DOHH2 (cell line): ENCODE measurements around the gene CNTLN.

Source experiments
- H3F3A ChIP-seq: fragments of 200-600 bp; sonication (generic), shearing (Covaris generic); 2 replicates; pipeline ENCODE4 v1.6.0; 2016; ENCODE audit warnings: antibody characterized with exemption, mild to moderate bottlenecking; ENCODE audit not compliant: control insufficient read depth, insufficient read depth
- H3K27ac ChIP-seq: fragments of 200-600 bp; sonication (generic); 2 replicates; pipeline ENCODE4 v1.5.1; 2014; ENCODE audit warnings: low read depth, mild to moderate bottlenecking, low read length, moderate library complexity
- H3K27me3 ChIP-seq: fragments of 200-600 bp; sonication (generic); 2 replicates; pipeline ENCODE4 v1.6.1; 2014; ENCODE audit warnings: mild to moderate bottlenecking, low read length, mixed read lengths; ENCODE audit not compliant: control insufficient read depth
- H3K36me3 ChIP-seq: fragments of 200-600 bp; sonication (generic); 2 replicates; pipeline ENCODE4 v1.6.1; 2014; ENCODE audit warnings: mild to moderate bottlenecking, low read length, moderate library complexity, mixed read lengths; ENCODE audit not compliant: control insufficient read depth
- H3K4me1 ChIP-seq: fragments of 200-600 bp; sonication (generic); 2 replicates; pipeline ENCODE4 v1.6.1; 2014; ENCODE audit warnings: mild to moderate bottlenecking, low read length, mixed read lengths; ENCODE audit not compliant: control insufficient read depth
- H3K4me2 ChIP-seq: fragments of 200-600 bp; sonication (generic); 2 replicates; pipeline ENCODE4 v1.6.0; 2014; ENCODE audit warnings: mild to moderate bottlenecking, low read length, moderate library complexity
- H3K4me3 ChIP-seq: fragments of 200-600 bp; sonication (generic); 2 replicates; pipeline ENCODE4 v1.5.1; 2014; ENCODE audit warnings: mild to moderate bottlenecking, low read length, mixed read lengths
- H3K79me2 ChIP-seq: fragments of 200-600 bp; sonication (generic); 2 replicates; pipeline ENCODE4 v1.6.1; 2014; ENCODE audit warnings: mild to moderate bottlenecking, low read length, mixed read lengths; ENCODE audit not compliant: control insufficient read depth
- H3K9me2 ChIP-seq: fragments of 200-600 bp; sonication (generic); replicated peaks from 2 replicates; pipeline ENCODE4 v1.6.1; 2014; ENCODE audit warnings: mild to moderate bottlenecking, low read length, mixed read lengths; ENCODE audit not compliant: control insufficient read depth
- H3K9me3 ChIP-seq: fragments of 200-600 bp; sonication (generic); 2 replicates; pipeline ENCODE4 v1.6.1; 2014; ENCODE audit warnings: antibody characterized with exemption, low read length, mixed read lengths; ENCODE audit not compliant: control insufficient read depth, insufficient read depth
- H4K20me1 ChIP-seq: fragments of 200-600 bp; sonication (generic); 2 replicates; pipeline ENCODE4 v1.6.0; 2014; ENCODE audit warnings: low read depth, mild to moderate bottlenecking, antibody characterized with exemption, low read length, moderate library complexity; ENCODE audit not compliant: control insufficient read depth, insufficient read depth
- CTCF ChIP-seq: fragments of 200-600 bp; sonication (generic); IDR thresholded peaks from one replicate; pipeline ENCODE4 v1.5.1; 2014; ENCODE audit warnings: antibody characterized with exemption, mild to moderate bottlenecking, low read depth, low read length; ENCODE audit not compliant: poor library complexity, severe bottlenecking
- EZH2phosphoT487 ChIP-seq: fragments of 200-600 bp; sonication (generic); IDR thresholded peaks from 2 replicates; pipeline ENCODE4 v1.6.1; 2017; ENCODE audit warnings: borderline replicate concordance, mild to moderate bottlenecking, antibody characterized with exemption, low read length, moderate library complexity, mixed read lengths

CNTLN gene

DNA sequence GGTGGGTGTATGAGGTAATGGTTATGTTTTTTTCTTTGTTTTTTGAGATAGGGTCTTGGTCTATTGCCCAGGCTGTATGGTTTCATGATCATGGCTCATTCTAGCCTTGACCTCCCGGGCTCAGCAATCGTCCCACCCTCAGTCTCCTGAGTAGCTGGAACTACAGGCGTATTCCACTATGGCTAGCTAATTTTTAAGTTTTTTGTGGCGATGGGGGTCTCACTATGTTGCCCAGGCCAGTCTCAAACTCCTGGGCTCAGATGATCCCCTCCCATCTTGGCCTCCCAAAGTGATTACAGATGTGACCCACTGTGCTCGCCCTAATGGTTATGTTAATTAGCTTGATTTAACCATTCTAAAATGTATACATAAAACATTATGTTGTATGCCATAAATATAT is 5.6 kb downstream of the CNTLN start:
- H4K20me1 ChIP-seq = no peaks in the 10 kb centered on the region
- H3K27ac ChIP-seq = no peak overlapping the region
- H3K9me3 ChIP-seq = no peaks in the 10 kb centered on the region; the same call in 1 of the 2 replicates
- TF ChIP-seq CTCF = no peak
- TF ChIP-seq EZH2phosphoT487 = no peak
- H3K4me2 ChIP-seq = no peak overlapping the region
- no peaks in the 10 kb centered on the region for H3K4me1 ChIP-seq
- no peaks in the 10 kb centered on the region for H3K79me2 ChIP-seq
- H3F3A ChIP-seq = no peaks in the 10 kb centered on the region
- no peaks in the 10 kb centered on the region for H3K36me3 ChIP-seq
- H3K4me3 ChIP-seq = no peak overlapping the region
- no peaks in the 10 kb centered on the region for H3K27me3 ChIP-seq
- no peaks in the 10 kb centered on the region for H3K9me2 ChIP-seq

- no peak overlapping the region for H3K4me3 ChIP-seq
- no peak overlapping the region for H3K4me2 ChIP-seq
- H3K4me1 ChIP-seq = no peaks in the 10 kb centered on the region
- no peaks in the 10 kb centered on the region for H4K20me1 ChIP-seq
- TF ChIP-seq CTCF (no peak), EZH2phosphoT487 (no peak)
- H3K9me2 ChIP-seq = no peaks in the 10 kb centered on the region
- H3F3A ChIP-seq = no peaks in the 10 kb centered on the region
- no peaks in the 10 kb centered on the region for H3K9me3 ChIP-seq
- H3K79me2 ChIP-seq = no peaks in the 10 kb centered on the region
- no peak overlapping the region for H3K27ac ChIP-seq
- no peaks in the 10 kb centered on the region for H3K36me3 ChIP-seq
- H3K27me3 ChIP-seq = no peaks in the 10 kb centered on the region
Observed at GRCh38 chr9:17148324-17148723, 13.5 kb downstream of the CNTLN start.

DNA sequence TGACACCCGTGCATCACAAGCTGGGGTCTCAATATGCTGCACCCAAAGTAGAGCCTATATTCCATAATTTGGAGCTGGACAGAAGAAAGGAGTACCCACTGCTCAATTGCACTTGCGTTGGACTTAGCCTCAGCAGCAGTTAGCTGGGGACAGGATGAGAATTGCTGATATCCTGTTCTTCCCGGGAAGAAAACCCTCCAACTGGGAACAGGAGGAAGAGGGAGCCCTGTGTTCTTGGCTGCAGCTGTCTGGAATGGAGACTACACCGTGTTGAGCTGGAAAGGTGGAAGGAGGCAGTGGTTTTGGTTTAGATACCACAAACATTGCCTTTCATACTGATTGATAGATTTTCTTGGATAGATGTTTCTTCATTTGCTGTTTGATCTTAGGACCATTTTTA is 24.6 kb downstream of the CNTLN start:
- Histone ChIP-seq H3K27ac (no peak overlapping the region), H3K9me2 (no peaks in the 10 kb centered on the region), H3F3A (no peaks in the 10 kb centered on the region), H4K20me1 (no peaks in the 10 kb centered on the region), H3K36me3 (no peaks in the 10 kb centered on the region), H3K4me3 (no peak overlapping the region), H3K9me3 (peaks cover 4% of the 10 kb centered on the region; the same call in 1 of the 2 replicates), H3K4me1 (no peaks in the 10 kb centered on the region), H3K4me2 (no peak overlapping the region), H3K79me2 (no peaks in the 10 kb centered on the region), H3K27me3 (no peaks in the 10 kb centered on the region)
- TF ChIP-seq EZH2phosphoT487 = no peak
- TF ChIP-seq CTCF = no peak

DNA sequence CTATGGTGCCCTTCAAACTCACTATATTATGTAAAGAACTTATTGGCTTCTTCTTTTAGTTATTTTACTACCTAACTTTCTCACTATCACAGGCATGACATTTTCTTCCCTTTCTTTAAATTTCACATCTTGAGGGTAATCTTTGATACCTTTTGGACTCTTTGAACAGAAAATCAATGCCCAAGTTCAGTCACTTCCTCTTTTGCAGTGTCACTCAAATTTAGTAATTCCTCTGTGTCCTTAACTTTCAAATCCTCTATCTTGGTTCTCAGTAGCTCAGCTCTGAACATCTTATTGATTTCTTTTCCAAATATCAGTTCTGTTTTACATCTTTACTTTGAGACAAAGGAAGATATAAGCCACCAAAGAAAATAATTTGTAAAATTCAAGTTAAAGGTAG is 25.5 kb downstream of the CNTLN start:
- H3K27me3 ChIP-seq = no peaks in the 10 kb centered on the region
- H3K4me1 ChIP-seq = no peaks in the 10 kb centered on the region
- no peak overlapping the region for H3K4me2 ChIP-seq
- no peak for TF ChIP-seq CTCF
- TF ChIP-seq EZH2phosphoT487 = no peak
- H3F3A ChIP-seq = no peaks in the 10 kb centered on the region
- no peaks in the 10 kb centered on the region for H3K36me3 ChIP-seq
- no peak overlapping the region for H3K4me3 ChIP-seq
- H3K9me2 ChIP-seq = no peaks in the 10 kb centered on the region
- H3K79me2 ChIP-seq = no peaks in the 10 kb centered on the region
- peaks cover 4% of the 10 kb centered on the region; the same call in 1 of the 2 replicates for H3K9me3 ChIP-seq
- H3K27ac ChIP-seq = no peak overlapping the region
- H4K20me1 ChIP-seq = no peaks in the 10 kb centered on the region
